GM18951 (cell line): ENCODE results near the gene OR8B12.

Experiments used
- POLR2A ChIP-seq: IDR thresholded peaks from 4 replicates; pipeline ENCODE4 v1.6.1; 2011; ENCODE audit warnings: mild to moderate bottlenecking; ENCODE audit not compliant: insufficient read length, insufficient read depth; ENCODE audit errors: extremely low read depth
- in situ Hi-C: fragments of 300-500 bp; cut with MboI; formaldehyde crosslinking; loops from one replicate; pipeline ENCODE4 v1.12.0; 2022; ENCODE audit warnings: low sequenced_read_pairs, mixed read lengths, inconsistent platforms; ENCODE audit not compliant: unreplicated experiment

The OR8B12 gene, protein sequence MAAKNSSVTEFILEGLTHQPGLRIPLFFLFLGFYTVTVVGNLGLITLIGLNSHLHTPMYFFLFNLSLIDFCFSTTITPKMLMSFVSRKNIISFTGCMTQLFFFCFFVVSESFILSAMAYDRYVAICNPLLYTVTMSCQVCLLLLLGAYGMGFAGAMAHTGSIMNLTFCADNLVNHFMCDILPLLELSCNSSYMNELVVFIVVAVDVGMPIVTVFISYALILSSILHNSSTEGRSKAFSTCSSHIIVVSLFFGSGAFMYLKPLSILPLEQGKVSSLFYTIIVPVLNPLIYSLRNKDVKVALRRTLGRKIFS

DNA sequence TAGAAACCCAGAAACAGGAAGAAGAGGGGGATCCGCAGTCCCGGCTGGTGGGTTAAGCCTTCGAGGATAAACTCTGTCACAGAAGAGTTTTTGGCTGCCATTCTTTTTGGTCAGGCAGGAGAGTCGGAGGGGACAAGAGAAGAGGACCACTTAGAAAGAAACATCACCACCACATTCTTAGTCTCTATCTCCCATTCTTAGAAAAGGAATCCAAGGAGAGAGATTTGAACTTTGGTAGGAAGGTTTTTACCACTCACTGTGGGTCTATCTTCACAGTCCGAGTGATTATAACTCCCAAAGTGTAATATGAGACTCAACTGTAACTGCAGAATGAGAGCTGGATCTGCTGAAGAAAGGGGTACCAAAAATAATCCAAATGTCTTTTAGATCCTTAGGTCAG, at the start of gene OR8B12:
OR8B12 (minus strand) TSS at position 101 of the 400 bp plus-strand sequence; CDS start at position 101, 0 bp downstream.
- no peak for TF ChIP-seq POLR2A
- in situ Hi-C loops: no loop called here

DNA sequence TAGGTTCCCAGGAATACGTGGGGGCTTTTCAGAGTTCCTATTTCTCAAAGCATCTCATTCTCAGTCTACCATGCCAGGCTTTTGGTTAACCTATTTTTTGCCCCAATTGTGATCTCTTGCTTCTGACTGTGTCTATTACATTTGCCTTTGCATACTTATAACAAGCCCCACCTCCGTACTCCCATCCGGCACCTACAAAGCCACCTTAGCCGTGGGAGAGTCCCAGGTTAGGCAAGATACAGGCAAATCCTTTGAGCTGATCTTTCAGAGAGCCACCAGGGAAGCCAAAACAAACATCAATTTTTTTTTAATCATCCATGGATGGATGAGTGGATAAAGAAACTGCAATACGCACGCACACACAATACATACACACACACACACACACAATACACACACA, 49.2 kb upstream of the OR8B12 start:
- no peak for TF ChIP-seq POLR2A
- in situ Hi-C loops: no loop called here

DNA sequence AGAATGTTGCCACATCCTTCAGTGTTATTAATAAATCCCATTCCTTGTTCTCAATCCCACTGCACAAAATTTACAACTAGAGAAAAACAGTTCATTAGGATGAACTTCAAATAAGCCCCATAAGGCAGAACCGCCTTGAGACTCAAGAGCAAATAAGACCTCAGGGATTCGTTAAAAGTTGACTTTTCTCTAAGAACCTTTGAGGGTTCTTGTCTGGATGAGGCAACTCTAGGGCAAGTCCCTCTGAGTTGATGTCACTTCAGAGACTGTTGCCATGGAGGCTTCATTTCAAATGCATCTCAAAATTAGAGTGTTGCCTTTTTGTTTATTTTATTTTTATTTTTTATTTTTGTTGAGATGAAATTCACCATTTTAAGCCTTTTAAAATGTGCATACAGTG, 48.0 kb upstream of the OR8B12 start:
- in situ Hi-C loops: no loop called here
- no peak for TF ChIP-seq POLR2A

DNA sequence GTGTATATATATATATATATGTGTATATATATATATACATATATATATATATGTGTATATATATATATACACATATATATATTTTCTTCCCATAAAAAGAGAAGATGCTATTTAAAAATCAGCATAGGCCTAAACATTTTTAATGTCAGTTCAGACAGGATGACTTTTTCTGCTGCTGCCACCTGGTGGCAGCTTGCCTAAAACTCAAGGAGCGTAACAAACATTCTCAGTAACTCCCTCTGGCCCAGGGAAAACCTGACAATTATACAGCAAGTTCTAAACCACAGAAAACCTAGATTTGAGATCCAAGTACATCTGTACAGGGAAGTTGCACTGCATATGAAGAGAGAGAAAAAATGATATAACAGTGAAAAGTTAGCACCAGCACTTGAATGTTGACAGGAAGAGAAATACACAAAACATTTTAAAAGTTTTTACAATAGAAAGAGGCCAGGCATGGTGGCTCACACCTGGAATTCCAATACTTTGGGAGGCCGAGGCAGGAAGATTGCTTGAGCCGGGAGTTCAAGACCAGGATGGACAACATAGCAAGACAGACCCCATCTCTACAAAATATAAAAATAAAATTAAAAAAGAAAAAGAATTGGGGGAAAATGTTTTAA, 42.9 kb upstream of the OR8B12 start:
- in situ Hi-C loops: no loop called here
- no peak for TF ChIP-seq POLR2A

DNA sequence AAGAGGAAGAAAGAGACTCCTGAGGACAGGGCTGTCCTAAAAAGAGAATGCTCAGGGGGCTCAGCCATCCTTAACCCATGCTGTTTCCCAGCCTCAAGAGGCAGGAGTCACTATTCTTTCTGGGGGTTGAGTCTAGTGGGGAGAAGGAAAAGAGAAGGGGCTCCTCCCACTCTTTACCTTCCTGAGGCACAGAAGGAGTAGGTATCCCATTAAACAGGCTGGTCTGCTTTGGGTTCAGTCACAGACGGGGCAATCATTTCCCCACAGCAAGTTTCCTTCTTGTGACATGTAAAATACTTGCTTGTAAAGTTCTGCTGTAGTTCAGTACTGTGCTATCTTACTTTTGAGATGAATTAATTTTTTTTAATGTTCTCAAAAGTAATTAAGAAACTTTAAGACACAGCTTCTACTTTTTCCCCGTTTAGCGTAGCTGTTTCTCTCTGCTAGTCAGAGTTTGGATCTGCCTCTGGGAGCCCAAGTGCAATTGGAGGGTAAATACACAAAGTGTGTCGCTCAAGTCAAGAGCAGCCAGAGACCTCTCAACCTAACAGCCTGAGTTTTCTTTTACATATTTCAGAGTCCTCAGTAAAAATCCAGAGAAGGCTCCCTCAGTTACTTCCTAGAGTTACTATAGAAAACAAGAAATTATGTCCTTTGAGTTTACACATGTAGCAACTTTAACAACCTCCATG, 41.4 kb upstream of the OR8B12 start:
- in situ Hi-C loops: no loop called here
- TF ChIP-seq POLR2A: no peak

DNA sequence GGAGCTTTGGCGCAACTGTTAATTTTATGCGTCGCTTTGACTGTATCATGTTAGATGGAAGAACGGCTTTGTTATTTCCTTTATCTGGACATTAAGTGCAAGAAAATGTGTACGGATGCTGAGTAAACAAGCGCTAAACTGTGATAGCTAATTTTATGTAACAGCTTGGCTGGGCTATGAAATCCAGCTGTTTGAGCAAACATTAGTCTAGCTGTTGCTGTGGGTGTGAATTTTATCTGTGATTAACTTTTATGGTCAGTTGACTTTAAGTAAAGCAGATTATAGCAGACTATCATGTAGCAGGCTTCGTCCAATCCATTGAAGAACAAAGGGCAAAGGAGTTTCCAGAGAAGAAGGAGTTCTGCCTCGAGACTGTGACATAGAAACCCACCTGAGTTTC, 40.3 kb upstream of the OR8B12 start:
- in situ Hi-C loops: no loop called here
- no peak for TF ChIP-seq POLR2A

DNA sequence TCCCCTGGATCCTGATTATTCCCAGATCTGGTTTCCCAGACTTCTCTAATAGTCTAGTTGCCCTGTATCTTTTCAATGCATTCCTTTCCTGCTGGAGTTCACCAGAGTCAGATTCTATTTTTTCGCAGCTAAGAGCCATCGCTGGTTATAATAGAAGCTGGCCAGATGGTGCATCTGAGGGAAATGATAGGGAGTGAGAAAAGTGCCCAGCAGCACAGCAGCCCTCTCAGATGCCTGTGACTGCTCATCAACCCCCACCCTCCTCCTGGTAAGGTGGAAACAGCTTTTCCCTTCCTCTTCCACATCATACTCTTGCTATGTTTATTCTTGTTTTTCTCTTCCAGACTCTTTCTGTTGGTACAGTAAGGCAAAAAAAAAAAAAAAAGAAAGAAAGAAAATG, 39.1 kb upstream of the OR8B12 start:
- in situ Hi-C loops: no loop called here
- no peak for TF ChIP-seq POLR2A

DNA sequence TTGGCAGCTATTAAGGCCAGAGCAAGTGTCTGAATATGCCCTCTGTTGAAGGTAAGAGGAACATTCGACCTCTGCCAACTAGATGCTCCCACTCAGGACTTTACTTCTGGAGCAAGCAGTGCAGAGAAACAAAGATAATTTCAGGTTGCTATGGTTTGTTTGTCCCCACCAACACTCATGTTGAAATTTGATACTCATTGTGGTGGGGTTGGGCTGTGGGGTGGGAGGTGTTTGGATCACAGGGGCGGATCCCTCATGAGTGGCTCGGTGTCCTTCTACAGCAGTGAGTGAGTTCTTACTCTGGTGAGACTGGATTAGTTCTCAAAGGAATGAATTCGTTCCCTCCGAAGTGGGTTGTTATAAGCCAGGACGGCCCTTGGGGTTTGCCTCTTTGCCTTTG, 38.4 kb upstream of the OR8B12 start:
- no peak for TF ChIP-seq POLR2A
- in situ Hi-C loops: no loop called here

DNA sequence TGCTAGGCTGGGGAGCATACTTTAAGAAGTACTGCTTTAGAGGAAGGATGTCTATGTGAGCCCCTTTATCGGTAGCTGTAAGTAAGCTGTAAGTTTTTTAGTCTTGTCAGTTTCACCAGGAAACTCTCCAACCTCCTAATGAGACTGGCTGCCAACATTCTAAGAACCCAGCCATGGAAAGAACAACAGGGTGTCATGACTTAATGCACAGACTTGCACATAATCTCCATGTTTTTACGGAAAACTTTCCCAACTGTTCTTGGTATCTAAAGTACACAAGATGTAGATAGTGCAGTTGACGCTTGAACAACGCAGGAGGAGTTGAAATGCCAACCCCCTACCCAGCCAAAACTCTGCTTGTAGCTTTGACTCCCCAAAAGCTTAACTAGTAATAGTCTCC, 35.3 kb upstream of the OR8B12 start:
- no peak for TF ChIP-seq POLR2A
- in situ Hi-C loops: loop anchor here (10.0 kb wide), 1 partner anchor 164 kb away; no protein-coding TSS in a partner anchor

DNA sequence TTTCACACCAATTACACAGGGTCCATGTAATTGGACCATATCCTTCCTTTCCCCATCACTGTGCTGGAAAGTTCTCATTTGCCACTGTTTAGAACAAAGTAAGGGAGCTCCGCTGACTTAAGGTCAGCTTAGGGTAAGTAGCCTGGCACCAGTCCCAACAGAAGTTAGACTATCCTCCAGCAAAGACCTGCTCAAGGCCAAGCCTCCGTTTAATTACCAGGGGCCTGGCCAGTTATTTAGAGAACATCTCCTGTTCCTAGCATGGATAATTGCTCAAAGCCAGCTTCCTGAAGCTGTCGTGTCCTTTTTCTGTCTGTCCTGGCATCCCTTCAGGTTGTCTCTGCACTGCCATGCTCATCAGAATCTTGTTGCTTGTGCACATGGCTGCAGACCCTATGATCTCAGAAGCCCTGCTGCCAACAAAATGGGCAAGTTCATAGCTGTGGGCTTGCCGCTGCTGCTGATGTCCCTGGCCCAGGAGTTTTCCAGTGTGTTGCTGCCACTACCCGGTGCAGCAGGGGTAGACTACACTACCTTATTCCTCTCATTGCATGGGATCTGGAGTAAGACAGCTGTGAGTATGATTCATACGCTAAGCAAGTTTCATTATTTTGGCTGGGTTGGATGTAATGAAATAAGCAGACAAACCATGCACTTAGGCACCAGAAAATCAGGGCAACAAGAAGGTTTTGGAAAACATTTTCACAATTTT, 34.4 kb upstream of the OR8B12 start:
- in situ Hi-C loops: loop anchor here (10.0 kb wide), 1 partner anchor 163 kb away; no protein-coding TSS in a partner anchor
- TF ChIP-seq POLR2A: no peak

DNA sequence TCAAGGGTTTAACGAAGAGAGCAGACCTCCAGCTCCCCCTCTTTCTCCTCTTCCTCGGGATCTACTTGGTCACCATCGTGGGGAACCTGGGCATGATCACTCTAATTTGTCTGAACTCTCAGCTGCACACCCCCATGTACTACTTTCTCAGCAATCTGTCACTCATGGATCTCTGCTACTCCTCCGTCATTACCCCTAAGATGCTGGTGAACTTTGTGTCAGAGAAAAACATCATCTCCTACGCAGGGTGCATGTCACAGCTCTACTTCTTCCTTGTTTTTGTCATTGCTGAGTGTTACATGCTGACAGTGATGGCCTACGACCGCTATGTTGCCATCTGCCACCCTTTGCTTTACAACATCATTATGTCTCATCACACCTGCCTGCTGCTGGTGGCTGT, 26.7 kb upstream of the OR8B12 start:
- in situ Hi-C loops: loop anchor here (10.0 kb wide), 1 partner anchor 155 kb away; no protein-coding TSS in a partner anchor
- no peak for TF ChIP-seq POLR2A

DNA sequence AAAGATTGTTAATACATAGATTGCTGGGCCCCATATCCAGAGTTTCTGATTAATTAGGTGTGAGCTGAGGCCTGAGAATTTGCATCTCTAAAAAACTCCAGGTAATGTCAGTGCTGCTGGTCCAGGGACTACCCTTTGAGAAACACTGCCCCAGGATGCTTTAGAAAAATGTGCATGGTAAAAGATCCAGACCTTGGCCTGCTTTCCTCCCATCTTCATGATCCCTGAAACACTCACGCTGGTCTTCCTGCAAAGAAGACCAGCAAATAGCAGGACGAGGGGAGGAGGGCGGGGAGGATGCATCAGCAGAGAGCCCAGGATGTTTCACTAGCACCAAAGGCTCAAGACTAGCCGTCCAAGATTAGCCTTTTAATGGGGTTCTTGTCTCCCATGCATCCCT, 26.2 kb upstream of the OR8B12 start, which contains the start of gene OR8A1:
OR8A1 (plus strand) TSS at position 301 of the 400 bp plus-strand sequence. CDS start 123 bp downstream, outside the sequence.
- no peak for TF ChIP-seq POLR2A
- in situ Hi-C loops: loop anchor here (10.0 kb wide), 1 partner anchor 155 kb away; no protein-coding TSS in a partner anchor

DNA sequence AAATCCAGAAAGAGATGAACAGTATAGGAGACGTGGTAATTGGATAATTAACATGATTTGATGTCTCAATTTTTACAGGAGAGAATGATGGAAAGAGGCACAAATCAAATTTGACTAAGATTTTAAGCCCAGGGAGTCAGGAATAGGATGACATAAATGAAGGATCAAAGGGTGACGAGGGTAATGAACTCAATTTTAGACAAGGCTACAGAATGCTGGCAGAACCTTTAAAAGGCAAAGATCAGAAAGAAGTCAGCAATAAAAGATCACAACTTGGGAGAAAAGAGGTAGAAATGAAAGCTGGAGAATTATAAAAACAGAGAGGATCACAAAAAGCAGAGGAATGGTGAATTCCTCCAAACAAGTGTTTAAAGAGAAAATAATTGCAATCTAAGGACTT, 13.4 kb upstream of the OR8B12 start:
- TF ChIP-seq POLR2A: no peak
- in situ Hi-C loops: no loop called here
